Upper lobe of left lung (tissue), 4 donors: ENCODE data around the gene SOX8.

Experiments
- EP300 ChIP-seq, 4 donors: sonication (generic); formaldehyde crosslinking; IDR thresholded peaks; one replicate each; pipeline ENCODE4 v1.5.1; 2017; ENCODE audit warnings: antibody characterized with exemption in 4 of 4, control low read depth in 2 of 4
- POLR2AphosphoS5 ChIP-seq, 2 donors: sonication (generic); formaldehyde crosslinking; IDR thresholded peaks; one replicate each; pipeline ENCODE4 v1.5.1; 2017; ENCODE audit warnings: antibody characterized with exemption in 2 of 2
- TF ChIP-seq, protein P1 (sequence below), 6 experiments: fragments of 450-650 bp in 4 of 6; fragments of 200-600 bp in 2 of 6; sonication (generic) in 2 of 6; IDR thresholded peaks; one replicate each; pipeline ENCODE4 v1.5.1; 2016 to 2019; ENCODE audit warnings: antibody characterized with exemption in 6 of 6

DNA sequence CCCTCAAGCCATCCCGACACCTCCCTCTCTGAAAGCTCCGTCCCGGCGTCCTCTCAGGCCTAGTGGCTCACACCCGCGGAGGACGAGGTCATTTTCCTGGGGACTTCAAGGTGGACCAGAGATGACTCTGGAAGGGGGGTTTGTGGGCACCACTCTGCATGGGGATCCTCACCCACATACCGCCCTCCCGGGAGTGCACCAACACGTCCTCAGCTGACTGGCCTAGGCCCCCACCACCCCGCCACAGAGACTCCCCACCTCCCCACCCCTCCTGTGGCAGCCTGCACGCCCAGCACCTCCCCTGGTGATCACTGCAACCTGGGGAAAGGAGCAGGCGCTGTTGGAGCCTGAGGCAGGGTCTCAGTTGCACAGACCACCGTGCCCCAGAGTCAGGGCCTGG lies 2.4 kb upstream of the SOX8 start:
- TF ChIP-seq, protein P1, sequence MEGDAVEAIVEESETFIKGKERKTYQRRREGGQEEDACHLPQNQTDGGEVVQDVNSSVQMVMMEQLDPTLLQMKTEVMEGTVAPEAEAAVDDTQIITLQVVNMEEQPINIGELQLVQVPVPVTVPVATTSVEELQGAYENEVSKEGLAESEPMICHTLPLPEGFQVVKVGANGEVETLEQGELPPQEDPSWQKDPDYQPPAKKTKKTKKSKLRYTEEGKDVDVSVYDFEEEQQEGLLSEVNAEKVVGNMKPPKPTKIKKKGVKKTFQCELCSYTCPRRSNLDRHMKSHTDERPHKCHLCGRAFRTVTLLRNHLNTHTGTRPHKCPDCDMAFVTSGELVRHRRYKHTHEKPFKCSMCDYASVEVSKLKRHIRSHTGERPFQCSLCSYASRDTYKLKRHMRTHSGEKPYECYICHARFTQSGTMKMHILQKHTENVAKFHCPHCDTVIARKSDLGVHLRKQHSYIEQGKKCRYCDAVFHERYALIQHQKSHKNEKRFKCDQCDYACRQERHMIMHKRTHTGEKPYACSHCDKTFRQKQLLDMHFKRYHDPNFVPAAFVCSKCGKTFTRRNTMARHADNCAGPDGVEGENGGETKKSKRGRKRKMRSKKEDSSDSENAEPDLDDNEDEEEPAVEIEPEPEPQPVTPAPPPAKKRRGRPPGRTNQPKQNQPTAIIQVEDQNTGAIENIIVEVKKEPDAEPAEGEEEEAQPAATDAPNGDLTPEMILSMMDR (IDR thresholded peaks at IDR 0.05), result no peak
- no peak for TF ChIP-seq POLR2AphosphoS5 (IDR thresholded peaks at IDR 0.05)
- TF ChIP-seq EP300 (IDR thresholded peaks at IDR 0.05), result no peak
